Tibial nerve (tissue), 4 donors: Measurements from ENCODE around the gene CCDC170.

Experiments
- EP300 ChIP-seq, 2 donors: sonication (generic); formaldehyde crosslinking; IDR thresholded peaks; one replicate each; pipeline ENCODE4 v1.6.1; 2017; ENCODE audit warnings: antibody characterized with exemption in 2 of 2, mild to moderate bottlenecking in 1 of 2
- POLR2A ChIP-seq, 2 donors: fragments of 450-650 bp; IDR thresholded peaks; one replicate each; pipeline ENCODE4 v1.6.1; 2017; ENCODE audit warnings: antibody characterized with exemption in 2 of 2, mild to moderate bottlenecking in 2 of 2, moderate library complexity in 2 of 2
- TF ChIP-seq, protein P1 (sequence below), 5 experiments: fragments of 200-600 bp in 3 of 5; fragments of 450-650 bp in 2 of 5; sonication (generic) in 3 of 5; IDR thresholded peaks; one replicate each; pipeline ENCODE4 v1.5.1; 2016 to 2019; ENCODE audit warnings: antibody characterized with exemption in 5 of 5, mild to moderate bottlenecking in 3 of 5, moderate library complexity in 2 of 5

DNA sequence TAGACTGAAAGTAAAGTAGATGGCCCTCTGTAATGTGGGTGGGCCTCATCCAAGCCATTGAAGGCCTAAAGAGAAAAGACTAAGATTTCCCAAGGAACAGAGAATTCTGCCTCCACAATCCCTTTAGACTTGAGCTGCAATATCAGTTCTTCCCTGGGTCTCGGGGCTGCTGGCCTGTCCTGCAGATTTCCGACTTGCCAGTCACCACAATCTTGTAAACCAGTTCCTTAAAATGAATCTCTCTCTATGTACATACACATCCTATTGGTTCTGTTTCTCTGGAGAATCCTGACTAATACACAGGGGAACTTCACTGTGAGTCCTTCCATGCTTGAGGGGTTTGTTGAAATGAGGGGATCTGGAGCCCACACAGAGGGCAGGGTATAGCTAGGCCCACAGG, 12.9 kb downstream of the CCDC170 start:
- no peak for TF ChIP-seq POLR2A (IDR thresholded peaks at IDR 0.05)
- TF ChIP-seq, protein P1, sequence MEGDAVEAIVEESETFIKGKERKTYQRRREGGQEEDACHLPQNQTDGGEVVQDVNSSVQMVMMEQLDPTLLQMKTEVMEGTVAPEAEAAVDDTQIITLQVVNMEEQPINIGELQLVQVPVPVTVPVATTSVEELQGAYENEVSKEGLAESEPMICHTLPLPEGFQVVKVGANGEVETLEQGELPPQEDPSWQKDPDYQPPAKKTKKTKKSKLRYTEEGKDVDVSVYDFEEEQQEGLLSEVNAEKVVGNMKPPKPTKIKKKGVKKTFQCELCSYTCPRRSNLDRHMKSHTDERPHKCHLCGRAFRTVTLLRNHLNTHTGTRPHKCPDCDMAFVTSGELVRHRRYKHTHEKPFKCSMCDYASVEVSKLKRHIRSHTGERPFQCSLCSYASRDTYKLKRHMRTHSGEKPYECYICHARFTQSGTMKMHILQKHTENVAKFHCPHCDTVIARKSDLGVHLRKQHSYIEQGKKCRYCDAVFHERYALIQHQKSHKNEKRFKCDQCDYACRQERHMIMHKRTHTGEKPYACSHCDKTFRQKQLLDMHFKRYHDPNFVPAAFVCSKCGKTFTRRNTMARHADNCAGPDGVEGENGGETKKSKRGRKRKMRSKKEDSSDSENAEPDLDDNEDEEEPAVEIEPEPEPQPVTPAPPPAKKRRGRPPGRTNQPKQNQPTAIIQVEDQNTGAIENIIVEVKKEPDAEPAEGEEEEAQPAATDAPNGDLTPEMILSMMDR (IDR thresholded peaks at IDR 0.05), result no peak
- TF ChIP-seq EP300 (IDR thresholded peaks at IDR 0.05), result no peak
